H1 (cell line): ENCODE data around the gene KCNK4. TPM values are rescaled to one million over a fixed set of nuclear protein-coding genes. Genes with fewer than 3 reads are reported as not detected.

Experiments used
- CTCF ChIA-PET: fragments of 300-600 bp; sonication (Branson Sonifier 250); formaldehyde crosslinking; loops from one replicate; lab custom pipeline; 2021; ENCODE audit not compliant: partially characterized antibody; lab: Charles Lee
- POLR2A ChIA-PET: fragments of 300-600 bp; sonication (Branson Sonifier 250); formaldehyde crosslinking; loops from one replicate; lab custom pipeline; 2021; ENCODE audit warnings: inconsistent platforms; ENCODE audit not compliant: partially characterized antibody; lab: Charles Lee
- DNase-seq, 2 experiments: peaks; one replicate each; pipeline versions ENCODE4 v3.0.0 to v3.0.0-alpha.2; 2010 to 2022; ENCODE audit warnings: low spot score in 2 of 2, low read depth in 1 of 2, mixed read lengths in 1 of 2
- FAIRE-seq: peaks from 2 replicates; lab custom pipeline; 2011; peaks lifted over from hg19 to GRCh38; lab: Jason Lieb, UNC
- H2AFZ ChIP-seq: 2 replicates; pipeline ENCODE4 v1.8.1; 2012; ENCODE audit warnings: low read length, inconsistent platforms
- H2AK5ac ChIP-seq: 2 replicates; pipeline ENCODE4 v1.6.1; 2013; ENCODE audit warnings: low read depth, low read length
- H2BK120ac ChIP-seq: replicated peaks from 2 replicates; pipeline ENCODE3; 2013; ENCODE audit warnings: low read depth, low read length, inconsistent platforms
- H2BK12ac ChIP-seq: 2 replicates; pipeline ENCODE4 v1.6.1; 2013; ENCODE audit warnings: low read depth, low read length
- H2BK15ac ChIP-seq: 2 replicates; pipeline ENCODE4 v1.6.1; 2013; ENCODE audit warnings: low read length
- H2BK20ac ChIP-seq: 2 replicates; pipeline ENCODE4 v1.6.1; 2013; ENCODE audit warnings: low read length
- H2BK5ac ChIP-seq: 2 replicates; pipeline ENCODE4 v1.6.1; 2013; ENCODE audit warnings: low read depth, low read length
- H3K14ac ChIP-seq: 2 replicates; pipeline ENCODE4 v1.6.1; 2013; ENCODE audit warnings: inconsistent platforms; ENCODE audit not compliant: insufficient read length
- H3K18ac ChIP-seq: 2 replicates; pipeline ENCODE4 v1.6.1; 2013; ENCODE audit warnings: low read length; ENCODE audit errors: extremely low read depth
- H3K23ac ChIP-seq: 2 replicates; pipeline ENCODE4 v1.6.1; 2013; ENCODE audit warnings: inconsistent platforms; ENCODE audit not compliant: insufficient read length
- H3K23me2 ChIP-seq: 2 replicates; pipeline ENCODE4 v1.6.1; 2013; ENCODE audit warnings: low read depth, low read length
- H3K27ac ChIP-seq: 2 replicates; pipeline ENCODE4 v1.6.1; 2011; ENCODE audit warnings: low read depth, low read length, inconsistent platforms
- H3K27me3 ChIP-seq, 4 experiments: replicated peaks in 1 of 4; 1 replicate in 1 of 4; 2 replicates in 3 of 4; pipeline versions ENCODE4 v1.6.1 to v1.8.1; 2011 to 2013; ENCODE audit warnings: low read length in 3 of 4, mild to moderate bottlenecking in 3 of 4, inconsistent platforms in 2 of 4, mixed read lengths in 2 of 4, moderate library complexity in 1 of 4; ENCODE audit not compliant: control insufficient read depth in 3 of 4, insufficient read depth in 3 of 4; ENCODE audit errors: extremely low read depth in 1 of 4
- H3K36me3 ChIP-seq, 4 experiments: 2 replicates each; pipeline versions ENCODE4 v1.6.1 to v1.8.1; 2011 to 2013; ENCODE audit warnings: mild to moderate bottlenecking in 4 of 4, low read length in 3 of 4, moderate library complexity in 2 of 4, control low read depth in 1 of 4, inconsistent platforms in 1 of 4; ENCODE audit not compliant: insufficient read depth in 4 of 4, control insufficient read depth in 2 of 4
- H3K4ac ChIP-seq: replicated peaks from 2 replicates; pipeline ENCODE3; 2013; ENCODE audit warnings: low read length, low read depth, mixed read lengths, inconsistent platforms; ENCODE audit not compliant: insufficient read length
- H3K4me1 ChIP-seq, 4 experiments: replicated peaks in 1 of 4; 1 replicate in 1 of 4; 2 replicates in 3 of 4; pipeline versions ENCODE4 v1.6.1 to v1.8.1; 2011 to 2013; ENCODE audit warnings: low read length in 3 of 4, inconsistent platforms in 2 of 4, mixed read lengths in 1 of 4; ENCODE audit not compliant: insufficient read depth in 4 of 4, control insufficient read depth in 3 of 4
- H3K4me2 ChIP-seq, 2 experiments: 2 replicates each; pipeline versions ENCODE4 v1.6.1 to v1.8.1; 2011 to 2013; ENCODE audit warnings: low read depth in 2 of 2, low read length in 2 of 2, control low read depth in 1 of 2, inconsistent platforms in 1 of 2, mild to moderate bottlenecking in 1 of 2; ENCODE audit not compliant: insufficient read depth in 1 of 2
- H3K4me3 ChIP-seq, 4 experiments: fragments of 200-600, 300-600 bp in 1 of 4; sonication (generic), shearing (Covaris generic), sonication (Bioruptor Twin) in 1 of 4; 2 replicates each; pipeline versions ENCODE4 v1.5.1 to v1.8.1; 2011 to 2016; ENCODE audit warnings: low read length in 4 of 4, low read depth in 3 of 4, control low read depth in 2 of 4, inconsistent platforms in 2 of 4, mild to moderate bottlenecking in 2 of 4, mixed read lengths in 1 of 4, moderate library complexity in 1 of 4; ENCODE audit not compliant: insufficient read depth in 2 of 4; ENCODE audit errors: extremely low read depth in 1 of 4
- H3K56ac ChIP-seq: replicated peaks from 2 replicates; pipeline ENCODE3; 2013; ENCODE audit warnings: low read depth, mild to moderate bottlenecking, mixed read lengths, low read length, inconsistent platforms; ENCODE audit not compliant: insufficient read length
- H3K79me1 ChIP-seq: 2 replicates; pipeline ENCODE4 v1.6.1; 2013; ENCODE audit warnings: low read depth, low read length, control low read depth
- H3K79me2 ChIP-seq, 2 experiments: 2 replicates each; pipeline versions ENCODE4 v1.6.1 to v1.8.1; 2012 to 2013; ENCODE audit warnings: low read length in 2 of 2, mild to moderate bottlenecking in 2 of 2, inconsistent platforms in 1 of 2; ENCODE audit not compliant: insufficient read depth in 2 of 2, control insufficient read depth in 1 of 2
- H3K9ac ChIP-seq, 4 experiments: replicated peaks in 1 of 4; 1 replicate in 1 of 4; 2 replicates in 3 of 4; pipeline versions ENCODE4 v1.6.1 to v1.8.1; 2011 to 2013; ENCODE audit warnings: low read depth in 3 of 4, low read length in 3 of 4, control low read depth in 2 of 4, mild to moderate bottlenecking in 2 of 4, moderate library complexity in 2 of 4, inconsistent platforms in 1 of 4; ENCODE audit errors: extremely low read depth in 1 of 4
- H3K9me3 ChIP-seq, 2 experiments: 2 replicates each; pipeline versions ENCODE4 v1.6.1 to v1.8.1; 2012 to 2013; ENCODE audit warnings: mild to moderate bottlenecking in 2 of 2, moderate library complexity in 2 of 2, control low read depth in 1 of 2, inconsistent platforms in 1 of 2, low read depth in 1 of 2, low read length in 1 of 2, mixed read lengths in 1 of 2; ENCODE audit not compliant: insufficient read depth in 2 of 2
- H4K20me1 ChIP-seq, 2 experiments: replicated peaks in 1 of 2; 2 replicates each; pipeline versions ENCODE3 to v1.8.1; 2011 to 2013; ENCODE audit warnings: inconsistent platforms in 2 of 2, low read length in 2 of 2, mild to moderate bottlenecking in 1 of 2; ENCODE audit not compliant: insufficient read depth in 2 of 2, control insufficient read depth in 1 of 2
- H4K5ac ChIP-seq: 2 replicates; pipeline ENCODE4 v1.6.1; 2013; ENCODE audit warnings: low read length, low read depth, mixed read lengths, inconsistent platforms; ENCODE audit not compliant: insufficient read length
- H4K8ac ChIP-seq: 2 replicates; pipeline ENCODE4 v1.8.0; 2013; ENCODE audit warnings: mild to moderate bottlenecking, moderate library complexity, low read length, inconsistent platforms; ENCODE audit not compliant: insufficient read depth; ENCODE audit errors: extremely low read depth
- H4K91ac ChIP-seq: replicated peaks from 2 replicates; pipeline ENCODE3; 2013; ENCODE audit warnings: low read length, mixed read lengths, inconsistent platforms; ENCODE audit not compliant: insufficient read length
- CHD1 ChIP-seq: IDR thresholded peaks from 2 replicates; pipeline ENCODE4 v1.6.1; 2012; ENCODE audit warnings: low read depth, low read length, improper control_type of control experiment
- CHD2 ChIP-seq: IDR thresholded peaks from 2 replicates; pipeline ENCODE4 v1.6.1; 2012; ENCODE audit warnings: low read length, improper control_type of control experiment
- GABPA ChIP-seq: IDR thresholded peaks from 2 replicates; pipeline ENCODE4 v1.6.1; 2011; ENCODE audit warnings: mild to moderate bottlenecking, low read length, moderate library complexity, borderline replicate concordance; ENCODE audit not compliant: insufficient read depth
- HDAC6 ChIP-seq: IDR thresholded peaks from one replicate; pipeline ENCODE4 v1.7.1; 2012; ENCODE audit warnings: low read depth, mild to moderate bottlenecking, inconsistent platforms, low read length, moderate library complexity
- RAD21 ChIP-seq, 2 experiments: IDR thresholded peaks in 1 of 2; conservative IDR thresholded peaks in 1 of 2; 2 replicates each; pipeline ENCODE4 v1.6.1; 2011; ENCODE audit warnings: low read depth in 2 of 2, low read length in 2 of 2, improper control_type of control experiment in 1 of 2, inconsistent platforms in 1 of 2, mild to moderate bottlenecking in 1 of 2, moderate library complexity in 1 of 2
- RNF2 ChIP-seq: fragments of 200-900, 300-1000 bp; sonication (generic); IDR thresholded peaks from 2 replicates; pipeline ENCODE4 v1.7.1; 2016; ENCODE audit warnings: borderline replicate concordance, low read depth, mild to moderate bottlenecking, antibody characterized with exemption, low read length; ENCODE audit not compliant: poor library complexity, severe bottlenecking; ENCODE audit errors: missing control alignments
- SP2 ChIP-seq: IDR thresholded peaks from 2 replicates; pipeline ENCODE4 v1.6.1; 2012; ENCODE audit warnings: mild to moderate bottlenecking, low read length, inconsistent platforms
- SUZ12 ChIP-seq: fragments of 200-600 bp; sonication (generic); IDR thresholded peaks from 2 replicates; pipeline ENCODE4 v1.6.1; 2012; ENCODE audit warnings: mild to moderate bottlenecking, inconsistent platforms, low read length, moderate library complexity, mixed read lengths
- TAF1 ChIP-seq: IDR thresholded peaks from 2 replicates; pipeline ENCODE4 v1.6.1; 2011; ENCODE audit warnings: mild to moderate bottlenecking, low read depth, low read length
- TCF12 ChIP-seq: IDR thresholded peaks from 2 replicates; pipeline ENCODE4 v1.6.1; 2011; ENCODE audit warnings: low read depth, mild to moderate bottlenecking, low read length
- ZNF274 ChIP-seq: IDR thresholded peaks from 2 replicates; pipeline ENCODE4 v1.7.0; 2012; ENCODE audit warnings: low read length, borderline replicate concordance; ENCODE audit errors: extremely low read depth
- WGBS, 2 experiments: shearing (Covaris generic) in 1 of 2; methylation state at CpG; one replicate each; pipeline versions ENCODE4 v1.1.6 to v1.1.7; 2013 to 2015; ENCODE audit warnings: low lambda C conversion rate in 2 of 2, mixed read lengths in 2 of 2, inconsistent platforms in 1 of 2, low coverage in 1 of 2, missing lambda C conversion rate in 1 of 2; ENCODE audit not compliant: insufficient replicate concordance in 2 of 2, insufficient coverage in 1 of 2, insufficient read length in 1 of 2; ENCODE audit errors: extremely low coverage in 1 of 2, missing lambda C conversion rate in 1 of 2; 5-methylcytosine and 5-hydroxymethylcytosine counted together
- polyA plus RNA-seq, 7 experiments: library from polyadenylated mRNA; depleted of rRNA in 3 of 7; stranded (reverse) in 5 of 7; unstranded in 2 of 7; fragments of >200 nt in 5 of 7; fragments of 200-250 nt in 2 of 7; gene quantifications; 1 replicate in 5 of 7; 2 replicates in 1 of 7; 4 replicates in 1 of 7; pipeline versions ENCODE4 v1.2.1 to v1.2.3, GENCODE V29; 2011 to 2013; ENCODE audit warnings: missing spikeins in 2 of 7, mixed read lengths in 2 of 7
- total RNA-seq: library from RNA; stranded (reverse); fragmentation: NEBNext Ultra II Directional; extraction: Animal tissue kit (Norgen Biotek cat#: 25700); gene quantifications from 2 replicates; pipeline ENCODE4 v1.2.1, GENCODE V29; 2021

The KCNK4 gene
- total and polyA plus RNA-seq, 2 of the 8 experiments (the other 6 are each of a cell fraction or from before 2014, with no cell fraction given): 0.19 TPM; not detected in 1

DNA sequence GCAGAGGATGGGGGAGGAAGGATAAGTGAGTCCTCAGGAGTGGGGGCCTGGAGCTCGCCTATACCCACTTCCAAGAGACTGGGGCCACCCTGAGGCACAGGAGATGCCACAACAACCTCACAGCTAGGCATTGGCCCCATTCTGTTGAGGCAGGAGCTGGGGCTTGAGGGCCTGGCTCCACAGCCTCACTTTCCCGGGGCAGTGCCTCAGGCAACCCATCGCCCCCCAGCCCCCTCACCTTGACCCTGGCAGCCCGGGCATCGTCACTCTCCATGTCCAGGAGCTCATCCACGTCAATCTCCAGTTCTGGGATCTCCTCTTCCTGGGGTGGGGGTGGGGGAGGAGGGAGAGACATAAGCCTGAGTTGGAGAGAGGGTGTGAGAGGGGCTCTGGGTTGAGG, 46.1 kb upstream of the KCNK4 start:
- no peak overlapping the region for H3K23ac ChIP-seq
- no peak overlapping the region for H3K56ac ChIP-seq
- no peak overlapping the region for H2BK12ac ChIP-seq
- H3K79me2 ChIP-seq: peaks cover 6 to 21% of the 10 kb centered on the region in 2 experiments; a peak in 3 of 4 replicates
- POLR2A ChIA-PET: interaction anchor here (0.7 to 13.1 kb wide), 17 partner anchors 10 to 59 kb away, joined by 3 to 352 read pairs (median 9); partner anchors contain the start of genes BAD, DNAJC4, FERMT3 and GPR137
- H3K14ac ChIP-seq: no peak overlapping the region
- CTCF ChIA-PET: interaction anchor here (1.0 to 10.0 kb wide), 8 partner anchors 19 to 112 kb away, joined by 3 to 102 read pairs (median 16); partner anchors contain the start of genes CATSPERZ, ESRRA, FERMT3 and NUDT22
- no peak for DNase-seq
- no peak overlapping the region for H3K9ac ChIP-seq
- no peak overlapping the region for H2AFZ ChIP-seq
- peak overlapping the region; percentile 71 to 73 for H3K4me2 ChIP-seq
- peaks cover 6% of the 10 kb centered on the region for H3K79me1 ChIP-seq
- peak overlapping the region; percentile 56 to 99 (median 90); a peak in 4 of 8 replicates for H3K4me3 ChIP-seq
- H3K36me3 ChIP-seq: peaks cover 0 to 17% (median 4%) of the 10 kb centered on the region in 4 experiments; a peak in 4 of 8 replicates
- H3K9me3 ChIP-seq: no peaks in the 10 kb centered on the region
- H4K20me1 ChIP-seq: peaks cover 0 to 13% of the 10 kb centered on the region in 2 experiments
- no peak overlapping the region for H4K91ac ChIP-seq
- no peak overlapping the region for H3K18ac ChIP-seq
- H3K23me2 ChIP-seq: peaks cover 20% of the 10 kb centered on the region
- 0 out of 2 replicates have a peak overlapping the region, but pooled peaks have one; percentile 90 for H2BK5ac ChIP-seq
- no peak overlapping the region for H3K27ac ChIP-seq
- no peak overlapping the region for H2AK5ac ChIP-seq
- no peak overlapping the region for H4K8ac ChIP-seq
- no peak overlapping the region for H4K5ac ChIP-seq
- H2BK120ac ChIP-seq: no peak overlapping the region
- no peak overlapping the region for H2BK15ac ChIP-seq
- no peak overlapping the region for H2BK20ac ChIP-seq
- FAIRE-seq: no peak
- H3K4me1 ChIP-seq: peaks cover 0 to 40% (median 33%) of the 10 kb centered on the region in 4 experiments; a peak in 6 of 7 replicates
- H3K27me3 ChIP-seq: no peaks in the 10 kb centered on the region
- WGBS, 2 experiments: 65% methylated on average over 6 of the region's 6 CpGs; no CpG with 5 or more reads in 1 of the 2 experiments
- H3K4ac ChIP-seq: no peak overlapping the region
- TF ChIP-seq SP2 (no peak), SUZ12 (no peak), CHD1 (no peak), RNF2 (no peak), GABPA (no peak), HDAC6 (no peak), RAD21 (IDR thresholded peaks at IDR 0.05 in 1 of 2, conservative IDR thresholded peaks at IDR 0.05 in 1 of 2; ENCODE audit: low read depth in 2 of 2, low read length in 2 of 2) (no peak), CHD2 (no peak), TCF12 (no peak), ZNF274 (no peak), TAF1 (no peak)
